Mesendoderm (in vitro differentiated cells): ENCODE results near the gene FAM185A.
"Not testable (repeated sequence)": the region's sequence is repeated elsewhere in the genome, so short reads cannot be mapped to it uniquely, and the experiment has no call there.

Experiments
- DNase-seq: peaks from one replicate; pipeline ENCODE4 v3.0.0; 2013
- H2AK5ac ChIP-seq: 2 replicates; pipeline ENCODE4 v1.6.1; 2013; ENCODE audit warnings: low read length, inconsistent platforms
- H2BK120ac ChIP-seq: 2 replicates; pipeline ENCODE4 v1.6.1; 2013; ENCODE audit warnings: low read depth, mild to moderate bottlenecking, low read length, moderate library complexity, mixed read lengths
- H2BK15ac ChIP-seq: replicated peaks from 2 replicates; pipeline ENCODE4 v1.6.1; 2013; ENCODE audit warnings: low read depth, mild to moderate bottlenecking, moderate library complexity
- H2BK5ac ChIP-seq: 2 replicates; pipeline ENCODE4 v1.6.1; 2013; ENCODE audit warnings: low read length, inconsistent platforms
- H3K18ac ChIP-seq: 2 replicates; pipeline ENCODE4 v1.6.1; 2013; ENCODE audit warnings: mild to moderate bottlenecking, low read length, mixed read lengths
- H3K23ac ChIP-seq: one replicate; pipeline ENCODE4 v1.6.1; 2013; ENCODE audit warnings: low read length
- H3K27ac ChIP-seq: 2 replicates; pipeline ENCODE4 v1.5.1; 2013; ENCODE audit warnings: low read depth, mild to moderate bottlenecking, inconsistent platforms, low read length, moderate library complexity
- H3K27me3 ChIP-seq: 2 replicates; pipeline ENCODE4 v1.6.1; 2013; ENCODE audit warnings: low read length, control low read depth, mild to moderate bottlenecking, inconsistent platforms; ENCODE audit not compliant: insufficient read depth, poor library complexity
- H3K36me3 ChIP-seq: 2 replicates; pipeline ENCODE4 v1.6.1; 2013; ENCODE audit warnings: low read length, inconsistent platforms; ENCODE audit not compliant: control insufficient read depth, insufficient read depth
- H3K4ac ChIP-seq: one replicate; pipeline ENCODE4 v1.6.1; 2013; ENCODE audit warnings: low read depth, mild to moderate bottlenecking, low read length, moderate library complexity
- H3K4me1 ChIP-seq: 2 replicates; pipeline ENCODE4 v1.6.1; 2013; ENCODE audit warnings: low read depth, low read length, inconsistent platforms; ENCODE audit not compliant: control insufficient read depth
- H3K4me2 ChIP-seq: 2 replicates; pipeline ENCODE4 v1.6.1; 2013; ENCODE audit warnings: low read length
- H3K4me3 ChIP-seq: 2 replicates; pipeline ENCODE4 v1.5.1; 2013; ENCODE audit warnings: mild to moderate bottlenecking, low read length
- H3K56ac ChIP-seq: one replicate; pipeline ENCODE4 v1.6.1; 2013; ENCODE audit warnings: low read length
- H3K79me1 ChIP-seq: 2 replicates; pipeline ENCODE4 v1.6.1; 2013; ENCODE audit warnings: low read length, inconsistent platforms
- H3K79me2 ChIP-seq: 2 replicates; pipeline ENCODE4 v1.6.1; 2013; ENCODE audit warnings: mild to moderate bottlenecking, low read length; ENCODE audit not compliant: control insufficient read depth, insufficient read depth
- H3K9ac ChIP-seq: 2 replicates; pipeline ENCODE4 v1.6.1; 2013; ENCODE audit warnings: low read length, inconsistent platforms
- H4K5ac ChIP-seq: one replicate; pipeline ENCODE4 v1.6.1; 2013; ENCODE audit warnings: low read length
- H4K8ac ChIP-seq: one replicate; pipeline ENCODE4 v1.6.1; 2013; ENCODE audit warnings: low read depth, mild to moderate bottlenecking, control low read depth, low read length, moderate library complexity
- WGBS: extraction: QIAGEN DNeasy Blood & Tissue Kit; methylation state at CpG from one replicate; pipeline ENCODE4 v1.1.7; 2013; ENCODE audit warnings: low lambda C conversion rate, missing lambda C conversion rate; ENCODE audit not compliant: insufficient coverage; ENCODE audit errors: extremely low coverage; 5-methylcytosine and 5-hydroxymethylcytosine counted together

The FAM185A gene

DNA sequence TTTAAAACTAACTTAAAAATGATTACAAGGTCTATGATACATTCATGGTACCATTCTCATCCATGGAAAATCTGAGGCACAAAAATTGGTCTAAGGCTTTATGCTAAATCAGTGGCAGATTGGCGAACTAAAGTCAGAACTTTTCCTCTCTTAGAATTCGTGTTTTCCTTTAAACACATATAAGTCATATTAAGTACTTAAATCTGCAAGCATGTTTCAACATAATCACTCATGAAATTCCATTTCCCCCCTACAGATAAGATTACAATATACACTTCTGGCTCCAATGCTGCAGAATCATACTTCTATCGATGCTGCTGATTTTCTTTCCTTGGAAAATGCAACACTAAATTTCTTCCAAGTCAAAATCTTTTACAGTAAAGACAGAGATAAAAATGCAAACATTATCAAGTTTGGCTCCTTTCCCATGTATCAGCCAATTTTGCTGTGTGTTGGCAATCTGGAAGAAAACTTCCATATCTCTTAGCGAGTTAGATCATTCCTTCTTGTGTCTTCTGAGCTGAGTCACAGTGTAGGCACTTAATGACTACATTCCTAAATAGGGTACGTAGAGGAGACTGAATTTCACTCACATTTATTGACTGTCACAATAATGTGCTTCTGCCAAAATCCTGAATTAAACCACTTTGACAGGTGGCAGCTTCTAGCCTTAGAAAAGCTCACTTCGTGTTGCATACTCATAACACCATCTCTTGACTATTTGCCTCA is 87.6 kb downstream of the FAM185A start:
- Histone ChIP-seq H3K4me2 (no peak overlapping the region), H3K9ac (no peak overlapping the region), H3K18ac (no peak overlapping the region), H4K8ac (no peak overlapping the region), H3K56ac (no peak overlapping the region), H3K23ac (no peak overlapping the region), H3K4ac (no peak overlapping the region), H2AK5ac (no peak overlapping the region), H3K4me1 (no peaks in the 10 kb centered on the region), H2BK5ac (no peak overlapping the region), H2BK15ac (no peak overlapping the region), H3K4me3 (no peak overlapping the region), H2BK120ac (no peak overlapping the region), H3K27ac (no peak overlapping the region), H3K36me3 (no peaks in the 10 kb centered on the region), H3K79me2 (no peaks in the 10 kb centered on the region), H3K79me1 (no peaks in the 10 kb centered on the region), H3K27me3 (no peaks in the 10 kb centered on the region), H4K5ac (no peak overlapping the region)
- no CpG with 5 or more reads among the region's 6 CpGs for WGBS
- peak; percentile 43 for DNase-seq

- Histone ChIP-seq H3K56ac (no peak overlapping the region), H2BK15ac (no peak overlapping the region), H3K4ac (no peak overlapping the region), H3K4me2 (no peak overlapping the region), H3K23ac (no peak overlapping the region), H4K8ac (no peak overlapping the region), H2BK120ac (no peak overlapping the region), H3K27me3 (no peaks in the 10 kb centered on the region), H3K36me3 (no peaks in the 10 kb centered on the region), H3K79me2 (no peaks in the 10 kb centered on the region), H4K5ac (no peak overlapping the region), H3K27ac (no peak overlapping the region), H3K79me1 (no peaks in the 10 kb centered on the region), H3K9ac (no peak overlapping the region), H3K4me3 (no peak overlapping the region), H3K18ac (no peak overlapping the region), H2BK5ac (no peak overlapping the region), H2AK5ac (no peak overlapping the region), H3K4me1 (no peaks in the 10 kb centered on the region)
- no peak for DNase-seq
- WGBS: no CpG with 5 or more reads among the region's 1 CpG
Observed at GRCh38 chr7:102836977-102837376, 88.2 kb downstream of the FAM185A start.

DNA sequence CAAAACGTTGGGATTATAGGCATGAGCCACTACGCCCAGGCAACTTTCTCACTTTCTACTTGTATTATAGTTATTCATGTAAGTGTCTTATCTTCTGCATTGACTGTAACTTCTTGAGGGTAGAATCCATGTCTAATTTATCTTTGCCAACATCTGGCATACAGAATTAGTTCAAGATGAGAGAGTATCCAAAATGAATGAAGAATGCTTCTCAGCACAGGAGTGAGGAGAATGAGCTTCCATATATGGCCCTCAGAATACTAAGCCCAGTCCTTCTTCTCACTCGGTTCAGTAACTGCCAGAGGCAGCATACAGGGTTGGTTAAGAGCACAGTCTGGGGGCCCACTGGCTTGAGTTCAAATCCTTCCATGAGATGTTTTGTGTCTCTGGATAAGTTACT is 89.0 kb downstream of the FAM185A start:
- Histone ChIP-seq H3K36me3 (no peaks in the 10 kb centered on the region), H3K4me3 (no peak overlapping the region), H3K4me1 (no peaks in the 10 kb centered on the region), H2BK120ac (no peak overlapping the region), H3K9ac (no peak overlapping the region), H3K4ac (no peak overlapping the region), H4K8ac (no peak overlapping the region), H3K27ac (no peak overlapping the region), H3K23ac (no peak overlapping the region), H2BK5ac (no peak overlapping the region), H3K79me1 (no peaks in the 10 kb centered on the region), H3K56ac (no peak overlapping the region), H3K4me2 (no peak overlapping the region), H4K5ac (no peak overlapping the region), H3K18ac (no peak overlapping the region), H3K27me3 (no peaks in the 10 kb centered on the region), H3K79me2 (no peaks in the 10 kb centered on the region), H2BK15ac (no peak overlapping the region), H2AK5ac (no peak overlapping the region)
- no CpG with 5 or more reads among the region's 3 CpGs for WGBS
- no peak for DNase-seq

DNA sequence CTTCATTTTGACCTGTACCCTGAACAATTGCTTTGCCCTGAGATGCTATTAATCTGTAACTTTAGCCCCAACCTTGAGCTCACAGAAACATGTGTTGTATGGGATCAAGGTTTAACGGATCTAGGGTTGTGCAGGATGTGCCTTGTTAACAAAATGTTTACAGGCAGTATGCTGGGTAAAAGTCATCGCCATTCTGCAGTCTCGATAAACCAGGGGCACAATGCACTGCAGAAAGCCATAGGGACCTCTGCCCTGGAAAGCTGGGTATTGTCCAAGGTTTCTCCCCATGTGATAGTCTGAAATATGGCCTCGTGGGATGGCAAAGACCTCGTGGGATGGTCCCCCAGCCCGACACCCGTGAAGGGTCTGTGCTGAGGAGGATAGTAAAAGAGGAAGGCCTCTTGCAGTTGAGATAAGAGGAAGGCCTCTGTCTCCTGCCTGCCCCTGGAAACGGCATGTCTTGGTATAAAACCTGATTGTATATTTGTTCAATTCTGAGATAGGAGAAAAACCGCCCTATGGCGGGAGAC is 89.8 kb downstream of the FAM185A start:
- H3K4me3 ChIP-seq, H3K27ac ChIP-seq, H2AK5ac ChIP-seq, H4K5ac ChIP-seq, H3K4me2 ChIP-seq, H3K9ac ChIP-seq, H3K79me2 ChIP-seq, H3K4ac ChIP-seq, H3K23ac ChIP-seq, H2BK120ac ChIP-seq, H3K79me1 ChIP-seq, H3K36me3 ChIP-seq, H3K56ac ChIP-seq, H2BK15ac ChIP-seq, H2BK5ac ChIP-seq, DNase-seq, H3K4me1 ChIP-seq, H3K18ac ChIP-seq, H3K27me3 ChIP-seq, H4K8ac ChIP-seq: not testable (repeated sequence)
- WGBS: no CpG with 5 or more reads among the region's 10 CpGs

DNA sequence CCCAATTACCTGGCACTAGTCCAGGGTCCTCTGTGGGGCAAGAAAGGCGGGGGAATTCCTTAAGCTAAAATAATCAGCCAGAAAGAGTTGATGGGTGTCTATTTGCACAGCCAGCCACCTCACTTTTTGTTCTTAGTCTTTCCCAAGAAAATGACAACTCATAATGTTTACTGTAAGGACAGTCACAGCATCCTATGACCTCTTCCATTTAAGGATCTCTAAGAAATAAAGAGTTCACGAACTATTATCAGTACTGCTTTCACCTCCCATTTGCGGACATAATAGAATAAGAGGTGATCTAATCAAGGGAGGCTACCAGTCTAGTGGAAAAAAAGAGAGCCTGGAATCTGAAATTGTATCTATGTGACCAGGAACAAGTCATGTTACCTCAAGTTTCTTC is 91.6 kb downstream of the FAM185A start:
- no peak for DNase-seq
- Histone ChIP-seq H2BK5ac (no peak overlapping the region), H2AK5ac (no peak overlapping the region), H3K79me1 (no peaks in the 10 kb centered on the region), H3K27me3 (no peaks in the 10 kb centered on the region), H4K5ac (no peak overlapping the region), H2BK15ac (no peak overlapping the region), H3K4me3 (no peak overlapping the region), H3K79me2 (no peaks in the 10 kb centered on the region), H3K9ac (no peak overlapping the region), H4K8ac (no peak overlapping the region), H3K4me2 (no peak overlapping the region), H2BK120ac (no peak overlapping the region), H3K18ac (no peak overlapping the region), H3K4me1 (no peaks in the 10 kb centered on the region), H3K36me3 (no peaks in the 10 kb centered on the region), H3K4ac (no peak overlapping the region), H3K27ac (no peak overlapping the region), H3K23ac (no peak overlapping the region), H3K56ac (no peak overlapping the region)
- no CpG with 5 or more reads among the region's 3 CpGs for WGBS

- Histone ChIP-seq H2BK15ac (no peak overlapping the region), H3K4ac (no peak overlapping the region), H2BK120ac (no peak overlapping the region), H2BK5ac (no peak overlapping the region), H4K5ac (no peak overlapping the region), H3K79me2 (no peaks in the 10 kb centered on the region), H3K23ac (no peak overlapping the region), H3K4me1 (no peaks in the 10 kb centered on the region), H3K27me3 (no peaks in the 10 kb centered on the region), H3K56ac (no peak overlapping the region), H3K79me1 (no peaks in the 10 kb centered on the region), H2AK5ac (no peak overlapping the region), H3K4me2 (no peak overlapping the region), H3K27ac (no peak overlapping the region), H3K18ac (no peak overlapping the region), H3K4me3 (no peak overlapping the region), H4K8ac (no peak overlapping the region), H3K36me3 (no peaks in the 10 kb centered on the region), H3K9ac (no peak overlapping the region)
- WGBS: no CpG with 5 or more reads among the region's 2 CpGs
- DNase-seq: no peak
Observed at GRCh38 chr7:102841290-102841689, 92.5 kb downstream of the FAM185A start.
